ENCODE results near the gene ZDHHC14. TPM values are rescaled to one million over a fixed set of nuclear protein-coding genes. Genes with fewer than 3 reads are reported as not detected.

Gene ZDHHC14
- total and polyA plus RNA-seq, 2 experiments from 2014 or later: 7.5 to 10.1 TPM

DNA sequence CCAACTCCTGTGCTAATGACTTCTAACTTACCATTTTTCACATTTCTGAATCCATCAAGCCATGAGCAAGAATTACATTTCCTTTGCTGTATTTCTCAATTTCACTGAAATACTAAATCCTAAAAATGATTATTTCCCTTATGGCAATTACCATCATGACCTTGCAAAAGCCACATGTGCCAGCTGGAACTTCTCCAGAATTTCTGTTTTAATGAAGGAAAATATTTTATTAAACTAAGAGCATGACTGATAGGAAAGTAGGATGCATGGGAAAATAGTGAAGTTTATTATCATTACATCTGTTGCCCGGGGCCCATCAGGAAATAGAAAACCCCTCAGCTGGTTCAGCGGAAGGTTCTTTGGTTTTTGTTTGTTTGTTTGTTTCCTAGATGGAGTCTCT lies 43.2 kb upstream of the ZDHHC14 start:
- Histone ChIP-seq H3K27ac (no peak overlapping the region), H3K36me3 (no peaks in the 10 kb centered on the region), H3K4me1 (ENCODE audit: low read depth) (no peaks in the 10 kb centered on the region), H3K4me3 (no peak overlapping the region), H3K27me3 (peaks cover under 1% of the 10 kb centered on the region), H3K9me3 (ENCODE audit: low read depth) (no peaks in the 10 kb centered on the region)
- DNase-seq (ENCODE audit: low read depth in 1 of 2, low spot score in 1 of 2): no peak
- TF ChIP-seq CTCF (IDR thresholded peaks at IDR 0.05; ENCODE audit: low read depth, low read length): no peak

GRCh38 chr6:157339432-157339831 lies 41.6 kb upstream of the ZDHHC14 start:
- H3K9me3 ChIP-seq (ENCODE audit: low read depth): no peaks in the 10 kb centered on the region
- no peak for DNase-seq (ENCODE audit: low read depth in 1 of 2, low spot score in 1 of 2)
- H3K27ac ChIP-seq: no peak overlapping the region
- TF ChIP-seq CTCF (IDR thresholded peaks at IDR 0.05; ENCODE audit: low read depth, low read length): peak; percentile 15
- no peak overlapping the region for H3K4me3 ChIP-seq
- H3K27me3 ChIP-seq: no peaks in the 10 kb centered on the region
- no peaks in the 10 kb centered on the region for H3K36me3 ChIP-seq
- H3K4me1 ChIP-seq (ENCODE audit: low read depth): no peaks in the 10 kb centered on the region

GRCh38 chr6:157343732-157344131 lies 37.3 kb upstream of the ZDHHC14 start:
- no peak for TF ChIP-seq CTCF (IDR thresholded peaks at IDR 0.05; ENCODE audit: low read depth, low read length)
- DNase-seq (ENCODE audit: low read depth in 1 of 2, low spot score in 1 of 2): no peak
- Histone ChIP-seq H3K4me3 (no peak overlapping the region), H3K4me1 (ENCODE audit: low read depth) (no peaks in the 10 kb centered on the region), H3K27me3 (peaks cover 15% of the 10 kb centered on the region), H3K27ac (no peak overlapping the region), H3K9me3 (ENCODE audit: low read depth) (no peaks in the 10 kb centered on the region), H3K36me3 (no peaks in the 10 kb centered on the region)

GRCh38 chr6:157346373-157346772 lies 34.6 kb upstream of the ZDHHC14 start:
- Histone ChIP-seq H3K27me3 (peaks cover 15% of the 10 kb centered on the region), H3K4me3 (no peak overlapping the region), H3K36me3 (no peaks in the 10 kb centered on the region), H3K4me1 (ENCODE audit: low read depth) (no peaks in the 10 kb centered on the region), H3K9me3 (ENCODE audit: low read depth) (no peaks in the 10 kb centered on the region), H3K27ac (no peak overlapping the region)
- DNase-seq (ENCODE audit: low read depth in 1 of 2, low spot score in 1 of 2): no peak
- TF ChIP-seq CTCF (IDR thresholded peaks at IDR 0.05; ENCODE audit: low read depth, low read length): no peak

DNA sequence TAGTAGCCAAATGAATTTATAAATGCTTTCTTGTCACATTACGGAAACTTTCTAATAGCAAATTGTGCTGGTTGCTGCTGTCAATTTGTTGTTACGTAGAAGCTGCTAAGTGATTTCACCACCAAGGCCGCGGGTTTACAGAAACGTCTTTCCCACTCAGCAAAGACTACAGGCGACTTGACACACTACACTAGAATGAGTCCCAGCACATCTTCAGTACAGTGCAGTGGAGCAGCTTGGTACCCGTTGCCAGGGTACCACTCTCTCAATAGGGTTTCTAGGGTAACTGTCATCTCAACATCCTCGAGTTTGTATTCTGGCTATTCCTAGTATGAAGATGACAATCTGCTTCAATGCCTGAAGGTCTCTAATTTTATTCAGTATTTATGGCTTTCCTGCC lies 22.7 kb upstream of the ZDHHC14 start:
- no peak overlapping the region for H3K27ac ChIP-seq
- H3K4me1 ChIP-seq (ENCODE audit: low read depth): no peaks in the 10 kb centered on the region
- H3K9me3 ChIP-seq (ENCODE audit: low read depth): no peaks in the 10 kb centered on the region
- TF ChIP-seq CTCF (IDR thresholded peaks at IDR 0.05; ENCODE audit: low read depth, low read length): no peak
- no peaks in the 10 kb centered on the region for H3K27me3 ChIP-seq
- H3K4me3 ChIP-seq: no peak overlapping the region
- DNase-seq (ENCODE audit: low read depth in 1 of 2, low spot score in 1 of 2): no peak
- H3K36me3 ChIP-seq: no peaks in the 10 kb centered on the region

DNA sequence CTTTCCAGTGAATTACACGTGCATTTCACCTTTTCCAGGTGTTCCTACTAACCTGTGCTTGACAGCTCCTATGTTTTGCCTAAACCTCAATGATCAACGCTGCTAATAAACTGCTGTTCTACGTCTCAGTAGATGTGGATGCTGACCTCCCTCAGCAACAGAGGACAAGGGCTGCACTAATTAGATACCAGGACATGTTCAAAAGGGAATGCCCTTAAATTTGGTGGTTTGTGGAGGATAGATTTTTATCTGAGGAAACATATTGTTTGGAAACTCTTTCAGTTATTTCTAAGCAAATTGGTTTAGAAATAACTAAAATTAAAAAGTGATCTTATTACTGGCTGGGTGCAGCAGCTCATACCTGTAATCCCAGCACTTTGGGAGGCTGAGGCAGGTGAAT lies 19.1 kb upstream of the ZDHHC14 start:
- Histone ChIP-seq H3K27ac (no peak overlapping the region), H3K27me3 (no peaks in the 10 kb centered on the region), H3K4me1 (ENCODE audit: low read depth) (no peaks in the 10 kb centered on the region), H3K4me3 (no peak overlapping the region), H3K36me3 (no peaks in the 10 kb centered on the region), H3K9me3 (ENCODE audit: low read depth) (no peaks in the 10 kb centered on the region)
- no peak for TF ChIP-seq CTCF (IDR thresholded peaks at IDR 0.05; ENCODE audit: low read depth, low read length)
- no peak for DNase-seq (ENCODE audit: low read depth in 1 of 2, low spot score in 1 of 2)
